Nephron (organoid): ENCODE measurements around the gene MMP24.

Experiments used
- H3K27ac Mint-ChIP-seq, 3 experiments: 2 replicates each; pipeline ENCODE4 v1.8.0; 2020; ENCODE audit warnings: mixed read lengths in 3 of 3, mild to moderate bottlenecking in 2 of 3, moderate library complexity in 1 of 3
- H3K27me3 Mint-ChIP-seq: 2 replicates; pipeline ENCODE4 v1.8.0; 2021; ENCODE audit warnings: low read depth, mild to moderate bottlenecking, moderate library complexity, mixed read lengths
- H3K36me3 Mint-ChIP-seq: 2 replicates; pipeline ENCODE4 v1.8.0; 2020; ENCODE audit warnings: low read depth, mixed read lengths
- H3K4me1 Mint-ChIP-seq: 2 replicates; pipeline ENCODE4 v1.8.0; 2020; ENCODE audit warnings: mixed read lengths
- H3K4me3 Mint-ChIP-seq, 3 experiments: 2 replicates each; pipeline ENCODE4 v1.8.0; 2020; ENCODE audit warnings: mild to moderate bottlenecking in 3 of 3, mixed read lengths in 3 of 3, moderate library complexity in 2 of 3
- H3K9me3 Mint-ChIP-seq: 2 replicates; pipeline ENCODE4 v1.8.0; 2020; ENCODE audit warnings: mixed read lengths
- TF ChIP-seq, protein P1 (sequence below), 3 experiments: fragments of 200-600 bp; sonication (generic); IDR thresholded peaks; one replicate each; pipeline ENCODE4 v1.5.0; 2021; ENCODE audit warnings: antibody characterized with exemption in 3 of 3; ENCODE audit not compliant: unreplicated experiment in 3 of 3

MMP24 gene

DNA sequence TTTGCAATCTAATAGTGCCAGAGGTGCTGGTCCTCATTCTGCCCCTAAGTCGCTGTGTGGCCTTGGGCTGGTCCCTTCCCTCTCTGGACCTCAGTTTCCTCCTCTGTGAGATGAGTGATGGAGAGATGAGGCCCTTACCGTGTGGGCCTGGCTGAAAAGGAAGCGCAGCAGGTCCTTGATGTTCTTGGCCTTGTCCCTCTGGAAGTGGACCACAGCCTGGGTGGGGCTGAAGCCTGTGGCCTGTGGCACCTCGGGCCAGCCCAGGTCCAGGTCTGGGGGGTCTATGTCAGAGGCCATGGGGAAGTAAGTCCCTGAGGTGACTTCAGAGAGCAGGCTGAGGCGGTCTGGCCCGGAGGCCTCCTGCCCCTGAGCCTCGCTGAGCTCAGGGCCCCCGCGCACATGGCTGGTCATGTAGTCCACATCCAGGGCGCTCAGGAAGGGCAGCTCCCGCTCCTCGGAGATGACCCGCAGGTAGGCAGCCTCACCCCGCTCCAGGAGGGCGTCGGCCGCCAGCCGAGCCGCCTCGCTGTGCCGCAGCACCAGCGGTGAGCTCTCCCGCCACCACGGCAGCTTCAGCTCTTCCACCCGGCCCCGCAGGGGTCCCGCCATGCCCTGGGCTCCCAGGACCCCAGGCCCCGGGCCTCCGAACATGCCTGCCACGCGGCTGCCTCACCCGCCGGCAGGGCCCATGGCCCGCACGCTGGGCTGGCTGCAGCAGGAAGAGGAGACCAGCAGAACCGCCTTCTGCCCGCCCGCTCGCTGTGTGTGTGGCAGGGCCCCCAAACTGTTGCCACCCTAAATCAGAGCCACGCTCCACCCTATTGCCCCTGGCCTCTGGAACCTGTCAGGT, 65.4 kb downstream of the MMP24 start, which contains the start of gene FAM83C:
TSS of gene FAM83C (minus strand) at position 772 of the 850 bp plus-strand sequence. CDS start at position 651, 121 bp downstream.
- no peaks in the 10 kb centered on the region for H3K9me3 Mint-ChIP-seq
- no peak within 1 kb of the TSS for H3K27ac Mint-ChIP-seq
- no peaks in the 10 kb centered on the region for H3K4me1 Mint-ChIP-seq
- no peak within 1 kb of the TSS for H3K4me3 Mint-ChIP-seq
- H3K27me3 Mint-ChIP-seq, result peaks cover 21% of the 10 kb centered on the region
- no peaks in the 10 kb centered on the region for H3K36me3 Mint-ChIP-seq
- TF ChIP-seq, protein P1, sequence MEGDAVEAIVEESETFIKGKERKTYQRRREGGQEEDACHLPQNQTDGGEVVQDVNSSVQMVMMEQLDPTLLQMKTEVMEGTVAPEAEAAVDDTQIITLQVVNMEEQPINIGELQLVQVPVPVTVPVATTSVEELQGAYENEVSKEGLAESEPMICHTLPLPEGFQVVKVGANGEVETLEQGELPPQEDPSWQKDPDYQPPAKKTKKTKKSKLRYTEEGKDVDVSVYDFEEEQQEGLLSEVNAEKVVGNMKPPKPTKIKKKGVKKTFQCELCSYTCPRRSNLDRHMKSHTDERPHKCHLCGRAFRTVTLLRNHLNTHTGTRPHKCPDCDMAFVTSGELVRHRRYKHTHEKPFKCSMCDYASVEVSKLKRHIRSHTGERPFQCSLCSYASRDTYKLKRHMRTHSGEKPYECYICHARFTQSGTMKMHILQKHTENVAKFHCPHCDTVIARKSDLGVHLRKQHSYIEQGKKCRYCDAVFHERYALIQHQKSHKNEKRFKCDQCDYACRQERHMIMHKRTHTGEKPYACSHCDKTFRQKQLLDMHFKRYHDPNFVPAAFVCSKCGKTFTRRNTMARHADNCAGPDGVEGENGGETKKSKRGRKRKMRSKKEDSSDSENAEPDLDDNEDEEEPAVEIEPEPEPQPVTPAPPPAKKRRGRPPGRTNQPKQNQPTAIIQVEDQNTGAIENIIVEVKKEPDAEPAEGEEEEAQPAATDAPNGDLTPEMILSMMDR (IDR thresholded peaks at IDR 0.05; ENCODE audit: unreplicated experiment in 3 of 3), result no peak

DNA sequence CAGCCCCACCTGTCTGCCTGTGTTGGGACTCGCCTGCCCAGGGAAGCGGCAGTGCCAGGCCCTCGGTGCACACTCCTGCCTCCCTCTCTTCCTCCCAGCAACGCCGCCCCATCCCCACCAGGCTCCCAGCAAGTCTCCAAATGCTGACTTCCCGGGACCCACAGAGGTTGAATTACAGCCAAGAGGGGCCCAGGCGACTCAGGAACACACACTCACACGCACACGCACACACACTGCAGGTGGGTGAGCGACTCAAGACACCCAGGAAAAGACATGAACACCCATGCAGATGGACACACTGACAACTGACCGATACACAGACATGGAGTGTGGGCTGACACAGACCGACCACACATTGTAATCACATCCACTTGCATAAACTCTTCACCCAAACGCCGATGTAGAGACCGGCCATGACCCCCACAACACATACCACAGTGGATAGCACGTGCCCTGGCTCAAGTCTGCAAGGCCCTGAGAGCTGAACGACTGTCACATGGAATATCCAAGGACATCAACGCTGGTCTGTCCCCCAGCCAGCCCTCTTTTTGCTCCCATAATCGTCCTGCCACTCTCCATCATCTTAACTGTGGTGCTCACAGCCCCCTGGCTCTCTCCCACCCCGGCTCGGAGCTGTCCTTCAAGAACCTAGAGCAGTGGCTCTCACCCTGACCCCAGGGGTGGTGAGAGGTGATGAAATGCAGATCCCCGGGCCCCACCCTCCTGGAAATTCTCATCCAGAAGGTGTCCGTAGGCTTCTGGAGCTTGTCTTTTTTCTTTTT, 66.2 kb downstream of the MMP24 start:
- TF ChIP-seq, protein P1 (IDR thresholded peaks at IDR 0.05; ENCODE audit: unreplicated experiment in 3 of 3), result no peak
- Mint-ChIP-seq H3K4me1 (no peaks in the 10 kb centered on the region), H3K27ac (no peak overlapping the region)

DNA sequence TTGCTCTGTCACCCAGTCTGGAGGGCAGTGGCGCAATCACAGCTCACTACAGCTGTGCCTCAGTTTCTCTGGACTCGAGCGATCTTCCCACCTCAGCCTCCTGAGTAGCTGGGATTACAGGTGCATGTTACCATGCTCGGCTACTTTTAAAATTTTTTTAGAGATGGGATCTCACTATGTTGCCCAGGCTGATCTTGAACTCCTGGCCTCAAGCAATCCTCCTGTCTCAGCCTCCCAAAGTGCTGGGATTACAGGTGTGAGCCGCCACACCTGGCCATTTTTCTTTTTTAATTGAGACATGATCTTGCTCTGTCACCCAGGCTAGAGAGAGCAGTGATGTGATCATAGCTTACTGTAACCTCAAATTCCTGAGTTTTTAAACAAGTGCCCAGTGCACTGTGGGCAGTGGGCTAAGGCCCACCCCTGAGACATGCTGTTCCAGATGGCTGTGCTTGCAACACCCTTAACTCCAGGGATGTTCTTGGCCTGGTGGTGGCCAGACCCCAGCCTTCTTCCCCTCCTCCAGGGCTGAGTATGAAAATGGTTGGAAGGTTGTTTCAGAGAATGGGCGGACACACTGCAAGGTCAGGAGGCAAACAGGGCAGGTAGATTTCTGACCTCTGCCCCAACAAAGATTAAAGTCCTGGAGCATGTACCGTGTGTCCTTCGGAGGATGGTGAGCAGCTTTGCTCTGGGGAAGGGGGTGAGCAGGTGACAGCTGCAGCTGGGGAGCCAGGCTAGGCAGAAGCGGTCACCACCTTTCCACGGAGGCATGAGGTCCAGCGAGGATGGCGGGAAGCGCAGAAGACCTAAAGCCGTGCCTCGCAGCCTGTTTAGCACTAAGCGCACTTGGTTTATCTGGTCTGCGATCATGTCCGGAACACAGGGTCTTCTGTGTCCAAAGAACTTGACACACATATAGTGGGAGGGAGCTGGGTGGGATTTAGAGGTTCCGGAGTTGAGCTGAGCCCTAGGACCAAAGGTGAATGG, 67.1 kb downstream of the MMP24 start:
- no peak overlapping the region for H3K4me3 Mint-ChIP-seq
- no peak overlapping the region for H3K27ac Mint-ChIP-seq
- no peaks in the 10 kb centered on the region for H3K36me3 Mint-ChIP-seq
- no peaks in the 10 kb centered on the region for H3K9me3 Mint-ChIP-seq
- H3K4me1 Mint-ChIP-seq, result no peaks in the 10 kb centered on the region
- H3K27me3 Mint-ChIP-seq, result peaks cover 22% of the 10 kb centered on the region
- TF ChIP-seq, protein P1 (IDR thresholded peaks at IDR 0.05; ENCODE audit: unreplicated experiment in 3 of 3), result no peak

More for the DNA sequence above, 66.2 kb downstream of the MMP24 start:
- Mint-ChIP-seq H3K27me3 (peaks cover 22% of the 10 kb centered on the region), H3K36me3 (no peaks in the 10 kb centered on the region), H3K4me3 (no peak overlapping the region), H3K9me3 (no peaks in the 10 kb centered on the region)

- peaks cover 27% of the 10 kb centered on the region for H3K27me3 Mint-ChIP-seq
- H3K27ac Mint-ChIP-seq, result no peak overlapping the region
- TF ChIP-seq, protein P1 (IDR thresholded peaks at IDR 0.05; ENCODE audit: unreplicated experiment in 3 of 3), result no peak
- H3K4me3 Mint-ChIP-seq, result no peak overlapping the region
- H3K9me3 Mint-ChIP-seq, result no peaks in the 10 kb centered on the region
- no peaks in the 10 kb centered on the region for H3K36me3 Mint-ChIP-seq
- no peaks in the 10 kb centered on the region for H3K4me1 Mint-ChIP-seq
These were observed 67.8 kb downstream of the MMP24 start for GRCh38 chr20:35294293-35294685.

- Mint-ChIP-seq H3K36me3 (no peaks in the 10 kb centered on the region), H3K27ac (no peak overlapping the region), H3K27me3 (peaks cover 28% of the 10 kb centered on the region)
These were observed 68.6 kb downstream of the MMP24 start for GRCh38 chr20:35295058-35295457.

More at GRCh38 chr20:35295058-35295457, 68.6 kb downstream of the MMP24 start:
- Mint-ChIP-seq H3K4me1 (no peaks in the 10 kb centered on the region), H3K9me3 (no peaks in the 10 kb centered on the region), H3K4me3 (no peak overlapping the region)
- TF ChIP-seq, protein P1 (IDR thresholded peaks at IDR 0.05; ENCODE audit: unreplicated experiment in 3 of 3), result no peak
